GM23338 (cell line): ENCODE results near the gene C12orf43. TPM values are rescaled to one million over a fixed set of nuclear protein-coding genes. Genes with fewer than 3 reads are reported as not detected.

ENCODE experiments used
- CREB1 ChIP-seq: fragments of 250-450 bp; sonication (Bioruptor Pico); IDR thresholded peaks from 2 replicates; pipeline ENCODE4 v1.5.0; 2020; ENCODE audit warnings: low read depth, mild to moderate bottlenecking, moderate library complexity
- CTCF ChIP-seq, 2 experiments: fragments of 200-600 bp in 1 of 2; sonication (generic) in 1 of 2; conservative IDR thresholded peaks; 2 replicates each; pipeline versions ENCODE4 v1.5.1 to v1.6.1; 2016 to 2017; ENCODE audit warnings: antibody characterized with exemption in 2 of 2, low read depth in 2 of 2, mild to moderate bottlenecking in 2 of 2, moderate library complexity in 1 of 2
- EZH2phosphoT487 ChIP-seq: fragments of 200-600 bp; sonication (generic); IDR thresholded peaks from one replicate; pipeline ENCODE4 v1.8.1; 2018; ENCODE audit warnings: antibody characterized with exemption; ENCODE audit not compliant: unreplicated experiment
- NANOG ChIP-seq: IDR thresholded peaks from 2 replicates; pipeline ENCODE4 v1.6.1; 2016; ENCODE audit warnings: antibody characterized with exemption, borderline replicate concordance
- REST ChIP-seq: IDR thresholded peaks from one replicate; pipeline ENCODE4 v1.6.1; 2018; ENCODE audit warnings: antibody characterized with exemption; ENCODE audit not compliant: unreplicated experiment
- ZNF114 ChIP-seq: fragments of 250-450 bp; sonication (Bioruptor Pico); IDR thresholded peaks from 2 replicates; pipeline ENCODE4 v1.5.0; 2020; ENCODE audit warnings: mild to moderate bottlenecking, moderate library complexity
- ZNF462 ChIP-seq: fragments of 250-450 bp; sonication (Bioruptor Pico); IDR thresholded peaks from 2 replicates; pipeline ENCODE4 v1.5.0; 2020; ENCODE audit warnings: mild to moderate bottlenecking, moderate library complexity
- polyA plus RNA-seq: library from polyadenylated mRNA; unstranded; fragments of >200 nt; fragmentation: Nextera tagmentation; extraction: Ambion mirVana; gene quantifications from 2 replicates; pipeline ENCODE4 v1.2.1, GENCODE V29; 2016
- total RNA-seq: library from RNA; depleted of rRNA; stranded (reverse); fragments of >200 nt; shearing (Covaris generic); gene quantifications from 2 replicates; pipeline ENCODE4 v1.2.3, GENCODE V29; 2014

C12orf43 gene
- total and polyA plus RNA-seq, 2 experiments from 2014 or later: 15.2 to 20.7 TPM

- TF ChIP-seq ZNF462 (CRISPR knock-in tag) (no peak), REST (no peak), CTCF (conservative IDR thresholded peaks at IDR 0.05; ENCODE audit: low read depth in 2 of 2) (no peak), ZNF114 (no peak), NANOG (no peak), CREB1 (CRISPR knock-in tag) (no peak), EZH2phosphoT487 (no peak)
Observed at GRCh38 chr12:120997448-120997847, 18.8 kb downstream of the C12orf43 start (continued).
